NCI-H774 (cell line): ENCODE data around the gene ACSBG1.

Experiments
- DNase-seq: peaks from one replicate; lab custom pipeline; 2025; lab: John Stamatoyannopoulos, UW

ACSBG1 gene

GRCh38 chr15:78201281-78202190, 32.8 kb downstream of the ACSBG1 start:
- no peak for DNase-seq

GRCh38 chr15:78200276-78200930, 34.0 kb downstream of the ACSBG1 start:
- DNase-seq = no peak

- DNase-seq = no peak
Observed at GRCh38 chr15:78197632-78198031, 36.7 kb downstream of the ACSBG1 start.

- DNase-seq = peak; percentile 8
Observed at GRCh38 chr15:78195735-78196201, 38.6 kb downstream of the ACSBG1 start.

GRCh38 chr15:78194568-78194925, 39.8 kb downstream of the ACSBG1 start:
- no peak for DNase-seq

- DNase-seq = no peak
Observed at GRCh38 chr15:78193731-78194567, 40.4 kb downstream of the ACSBG1 start.

- DNase-seq = no peak
Observed at GRCh38 chr15:78192826-78193594, 41.4 kb downstream of the ACSBG1 start.

GRCh38 chr15:78182821-78183220, 51.5 kb downstream of the ACSBG1 start:
- no peak for DNase-seq

GRCh38 chr15:78182336-78182700, 52.0 kb downstream of the ACSBG1 start:
- no peak for DNase-seq

- DNase-seq = no peak
Observed at GRCh38 chr15:78179906-78180305, 54.5 kb downstream of the ACSBG1 start.

GRCh38 chr15:78179286-78179840, 55.0 kb downstream of the ACSBG1 start:
- DNase-seq = no peak

- no peak for DNase-seq
Observed at GRCh38 chr15:78178064-78178463, 56.3 kb downstream of the ACSBG1 start.

GRCh38 chr15:78177447-78177873, 56.9 kb downstream of the ACSBG1 start:
- no peak for DNase-seq

- DNase-seq = no peak
Observed at GRCh38 chr15:78175330-78175729, 59.0 kb downstream of the ACSBG1 start.

- DNase-seq = no peak
Observed at GRCh38 chr15:78174401-78174800, 60.0 kb downstream of the ACSBG1 start.

GRCh38 chr15:78171864-78172472, 62.4 kb downstream of the ACSBG1 start:
- DNase-seq = no peak

GRCh38 chr15:78170848-78171773, 63.3 kb downstream of the ACSBG1 start:
- DNase-seq = no peak

- no peak for DNase-seq
Observed at GRCh38 chr15:78168608-78169007, 65.8 kb downstream of the ACSBG1 start.

- DNase-seq = no peak
Observed at GRCh38 chr15:78167227-78167888, 67.0 kb downstream of the ACSBG1 start.
